HuH-7 (cell line): ENCODE measurements around the gene NEURL4.
"Not testable (repeated sequence)": the region's sequence is repeated elsewhere in the genome, so short reads cannot be mapped to it uniquely, and the experiment has no call there.

Experiments used
- DNase-seq: peaks from one replicate; pipeline ENCODE4 v3.0.0; 2011; ENCODE audit warnings: low spot score

NEURL4 gene

GRCh38 chr17:7347630-7348477, 18.7 kb upstream of the NEURL4 start:
- no peak for DNase-seq

GRCh38 chr17:7346761-7347614, 17.9 kb upstream of the NEURL4 start:
- no peak for DNase-seq

GRCh38 chr17:7343250-7343649, 14.1 kb upstream of the NEURL4 start:
- no peak for DNase-seq

- no peak for DNase-seq
These were observed 12.7 kb upstream of the NEURL4 start for GRCh38 chr17:7341842-7342241.

GRCh38 chr17:7340179-7340578, 11.0 kb upstream of the NEURL4 start:
- no peak for DNase-seq

GRCh38 chr17:7337600-7337999, 8.5 kb upstream of the NEURL4 start:
- not testable (repeated sequence) for DNase-seq

- no peak for DNase-seq
These were observed 7.4 kb upstream of the NEURL4 start, which contains the start of gene ACAP1 for GRCh38 chr17:7336240-7337175. TSS of gene ACAP1 (plus strand) at chr17:7336529. CDS start at chr17:7336735, 206 bp downstream.

- DNase-seq, result not testable (repeated sequence)
These were observed 6.6 kb upstream of the NEURL4 start for GRCh38 chr17:7335765-7336164.

- DNase-seq, result no peak
These were observed 5.9 kb upstream of the NEURL4 start for GRCh38 chr17:7334938-7335538.

GRCh38 chr17:7332600-7333069, 3.5 kb upstream of the NEURL4 start:
- not testable (repeated sequence) for DNase-seq

GRCh38 chr17:7332111-7332510, 3.0 kb upstream of the NEURL4 start:
- no peak for DNase-seq

- no peak for DNase-seq
These were observed 1.5 kb upstream of the NEURL4 start for GRCh38 chr17:7330638-7331015.

- DNase-seq, result peak; percentile 86
These were observed 982 bp upstream of the NEURL4 start for GRCh38 chr17:7329997-7330637.

- DNase-seq, result peak; percentile 97
These were observed 350 bp upstream of the NEURL4 start for GRCh38 chr17:7329374-7329996.

GRCh38 chr17:7328009-7328408, 1.1 kb downstream of the NEURL4 start:
- no peak for DNase-seq

GRCh38 chr17:7327501-7327900, 1.6 kb downstream of the NEURL4 start:
- no peak for DNase-seq

GRCh38 chr17:7327056-7327455, 2.1 kb downstream of the NEURL4 start:
- DNase-seq, result no peak

GRCh38 chr17:7326186-7326585, 2.9 kb downstream of the NEURL4 start:
- no peak for DNase-seq

GRCh38 chr17:7325031-7325528, 4.1 kb downstream of the NEURL4 start:
- no peak for DNase-seq

- DNase-seq, result no peak
These were observed 4.7 kb downstream of the NEURL4 start for GRCh38 chr17:7324438-7324779.
